ENCODE measurements around the gene WDR77.

DNA sequence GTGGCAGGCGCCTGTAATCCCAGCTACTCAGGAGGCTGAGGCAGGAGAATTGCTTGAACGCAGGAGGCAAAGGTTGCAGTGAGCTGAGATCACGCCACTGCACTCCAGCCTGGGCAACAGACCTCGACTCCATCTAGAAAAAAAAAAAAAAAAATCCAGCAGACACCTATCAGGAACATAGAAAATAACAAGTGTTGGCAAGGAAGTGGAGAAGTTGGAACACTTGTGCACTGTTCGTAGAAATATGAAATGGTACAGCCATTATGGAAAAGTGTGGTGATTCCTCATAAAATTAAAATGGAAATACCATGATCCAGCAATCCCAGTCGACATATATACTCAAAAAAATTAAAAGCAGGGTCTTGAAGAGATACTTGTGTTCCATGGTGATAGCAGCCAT is 12.7 kb upstream of the WDR77 start:
- TF ChIP-seq, protein P1, sequence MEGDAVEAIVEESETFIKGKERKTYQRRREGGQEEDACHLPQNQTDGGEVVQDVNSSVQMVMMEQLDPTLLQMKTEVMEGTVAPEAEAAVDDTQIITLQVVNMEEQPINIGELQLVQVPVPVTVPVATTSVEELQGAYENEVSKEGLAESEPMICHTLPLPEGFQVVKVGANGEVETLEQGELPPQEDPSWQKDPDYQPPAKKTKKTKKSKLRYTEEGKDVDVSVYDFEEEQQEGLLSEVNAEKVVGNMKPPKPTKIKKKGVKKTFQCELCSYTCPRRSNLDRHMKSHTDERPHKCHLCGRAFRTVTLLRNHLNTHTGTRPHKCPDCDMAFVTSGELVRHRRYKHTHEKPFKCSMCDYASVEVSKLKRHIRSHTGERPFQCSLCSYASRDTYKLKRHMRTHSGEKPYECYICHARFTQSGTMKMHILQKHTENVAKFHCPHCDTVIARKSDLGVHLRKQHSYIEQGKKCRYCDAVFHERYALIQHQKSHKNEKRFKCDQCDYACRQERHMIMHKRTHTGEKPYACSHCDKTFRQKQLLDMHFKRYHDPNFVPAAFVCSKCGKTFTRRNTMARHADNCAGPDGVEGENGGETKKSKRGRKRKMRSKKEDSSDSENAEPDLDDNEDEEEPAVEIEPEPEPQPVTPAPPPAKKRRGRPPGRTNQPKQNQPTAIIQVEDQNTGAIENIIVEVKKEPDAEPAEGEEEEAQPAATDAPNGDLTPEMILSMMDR (IDR thresholded peaks at IDR 0.05) = no peak
- no peak for TF ChIP-seq EZH2 (IDR thresholded peaks at IDR 0.05; ENCODE audit: borderline replicate concordance, insufficient read depth, low read depth, low read length, poor library complexity, severe bottlenecking)
